ENCODE measurements around the gene PTPRS. TPM values are rescaled to one million over a fixed set of nuclear protein-coding genes. Genes with fewer than 3 reads are reported as not detected.
"Not testable (repeated sequence)": the region's sequence is repeated elsewhere in the genome, so short reads cannot be mapped to it uniquely, and the experiment has no call there.

PTPRS gene
- total RNA-seq, 1 donor from 2014 or later = 10.3 TPM

- TF ChIP-seq, protein P1, sequence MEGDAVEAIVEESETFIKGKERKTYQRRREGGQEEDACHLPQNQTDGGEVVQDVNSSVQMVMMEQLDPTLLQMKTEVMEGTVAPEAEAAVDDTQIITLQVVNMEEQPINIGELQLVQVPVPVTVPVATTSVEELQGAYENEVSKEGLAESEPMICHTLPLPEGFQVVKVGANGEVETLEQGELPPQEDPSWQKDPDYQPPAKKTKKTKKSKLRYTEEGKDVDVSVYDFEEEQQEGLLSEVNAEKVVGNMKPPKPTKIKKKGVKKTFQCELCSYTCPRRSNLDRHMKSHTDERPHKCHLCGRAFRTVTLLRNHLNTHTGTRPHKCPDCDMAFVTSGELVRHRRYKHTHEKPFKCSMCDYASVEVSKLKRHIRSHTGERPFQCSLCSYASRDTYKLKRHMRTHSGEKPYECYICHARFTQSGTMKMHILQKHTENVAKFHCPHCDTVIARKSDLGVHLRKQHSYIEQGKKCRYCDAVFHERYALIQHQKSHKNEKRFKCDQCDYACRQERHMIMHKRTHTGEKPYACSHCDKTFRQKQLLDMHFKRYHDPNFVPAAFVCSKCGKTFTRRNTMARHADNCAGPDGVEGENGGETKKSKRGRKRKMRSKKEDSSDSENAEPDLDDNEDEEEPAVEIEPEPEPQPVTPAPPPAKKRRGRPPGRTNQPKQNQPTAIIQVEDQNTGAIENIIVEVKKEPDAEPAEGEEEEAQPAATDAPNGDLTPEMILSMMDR (IDR thresholded peaks at IDR 0.05; ENCODE audit: insufficient read depth, low read length, severe bottlenecking) = no peak
- Histone ChIP-seq H3K36me3 (ENCODE audit: control insufficient read depth, insufficient read depth, low read length) (no peaks in the 10 kb centered on the region), H3K27me3 (ENCODE audit: control insufficient read depth, insufficient read depth, low read length) (peaks cover 1% of the 10 kb centered on the region), H3K4me3 (ENCODE audit: low read depth, low read length) (no peak overlapping the region)
- DNase-seq (ENCODE audit: low read depth) (no peak), FAIRE-seq (no peak)
Observed at GRCh38 chr19:5330307-5330720, 10.3 kb downstream of the PTPRS start.

DNA sequence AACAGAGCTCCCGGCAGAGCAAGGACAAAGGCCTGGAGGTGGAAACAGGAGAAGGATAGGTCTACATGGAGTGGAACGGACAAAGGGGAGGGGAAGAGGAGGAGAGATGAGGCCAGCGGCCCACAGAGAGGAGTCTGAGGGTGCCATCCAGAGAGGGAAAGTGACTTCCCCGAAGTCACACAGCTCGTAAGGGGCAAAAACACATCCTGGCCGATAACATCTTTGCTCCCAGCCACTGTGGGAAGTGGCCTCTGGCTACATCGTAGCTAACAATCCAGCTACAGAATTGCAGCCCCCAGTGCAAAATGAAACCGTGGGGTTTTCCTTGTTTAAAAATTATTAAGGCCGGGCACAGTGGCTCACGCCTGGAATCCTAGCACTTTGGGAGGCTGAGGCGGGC is 11.5 kb downstream of the PTPRS start:
- no peaks in the 10 kb centered on the region for H3K27me3 ChIP-seq (ENCODE audit: control insufficient read depth, insufficient read depth, low read length)
- H3K36me3 ChIP-seq (ENCODE audit: control insufficient read depth, insufficient read depth, low read length) = no peaks in the 10 kb centered on the region
- FAIRE-seq (peak; percentile 85), DNase-seq (ENCODE audit: low read depth) (no peak)
- no peak overlapping the region for H3K4me3 ChIP-seq (ENCODE audit: low read depth, low read length)
- TF ChIP-seq, protein P1 (IDR thresholded peaks at IDR 0.05; ENCODE audit: insufficient read depth, low read length, severe bottlenecking) = no peak

DNA sequence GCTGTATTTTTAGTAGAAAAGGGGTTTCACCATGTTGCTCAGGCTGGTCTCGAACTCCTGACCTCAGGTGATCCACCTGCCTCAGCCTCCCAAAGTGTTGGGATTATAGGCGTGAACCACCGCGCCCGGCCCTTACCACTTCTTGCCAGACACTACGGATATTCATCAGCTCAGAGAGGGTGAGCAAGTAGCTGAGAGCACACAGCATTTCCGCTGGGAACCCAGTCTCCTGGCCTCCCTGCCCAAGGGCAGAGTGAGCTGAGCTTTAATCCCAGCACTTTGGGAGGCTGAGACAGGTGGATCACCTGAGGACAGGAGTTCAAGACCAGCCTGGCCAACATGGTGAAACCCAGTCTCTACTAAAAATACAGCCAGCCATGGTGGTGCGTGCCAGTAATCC is 12.2 kb downstream of the PTPRS start:
- H3K36me3 ChIP-seq (ENCODE audit: control insufficient read depth, insufficient read depth, low read length); DNase-seq (ENCODE audit: low read depth); FAIRE-seq; H3K27me3 ChIP-seq (ENCODE audit: control insufficient read depth, insufficient read depth, low read length); H3K4me3 ChIP-seq (ENCODE audit: low read depth, low read length): not testable (repeated sequence)

GRCh38 chr19:5326986-5327623 is 13.5 kb downstream of the PTPRS start:
- Histone ChIP-seq H3K36me3 (ENCODE audit: control insufficient read depth, insufficient read depth, low read length) (no peaks in the 10 kb centered on the region), H3K4me3 (ENCODE audit: low read depth, low read length) (no peak overlapping the region), H3K27me3 (ENCODE audit: control insufficient read depth, insufficient read depth, low read length) (no peaks in the 10 kb centered on the region)
- no peak for FAIRE-seq
- TF ChIP-seq, protein P1 (IDR thresholded peaks at IDR 0.05; ENCODE audit: insufficient read depth, low read length, severe bottlenecking) = no peak
- no peak for DNase-seq (ENCODE audit: low read depth)

GRCh38 chr19:5326545-5326944 is 14.1 kb downstream of the PTPRS start:
- DNase-seq (ENCODE audit: low read depth) = no peak
- no peaks in the 10 kb centered on the region for H3K27me3 ChIP-seq (ENCODE audit: control insufficient read depth, insufficient read depth, low read length)
- TF ChIP-seq, protein P1 (IDR thresholded peaks at IDR 0.05; ENCODE audit: insufficient read depth, low read length, severe bottlenecking) = no peak
- H3K36me3 ChIP-seq (ENCODE audit: control insufficient read depth, insufficient read depth, low read length) = no peaks in the 10 kb centered on the region
- no peak for FAIRE-seq
- H3K4me3 ChIP-seq (ENCODE audit: low read depth, low read length) = no peak overlapping the region

DNA sequence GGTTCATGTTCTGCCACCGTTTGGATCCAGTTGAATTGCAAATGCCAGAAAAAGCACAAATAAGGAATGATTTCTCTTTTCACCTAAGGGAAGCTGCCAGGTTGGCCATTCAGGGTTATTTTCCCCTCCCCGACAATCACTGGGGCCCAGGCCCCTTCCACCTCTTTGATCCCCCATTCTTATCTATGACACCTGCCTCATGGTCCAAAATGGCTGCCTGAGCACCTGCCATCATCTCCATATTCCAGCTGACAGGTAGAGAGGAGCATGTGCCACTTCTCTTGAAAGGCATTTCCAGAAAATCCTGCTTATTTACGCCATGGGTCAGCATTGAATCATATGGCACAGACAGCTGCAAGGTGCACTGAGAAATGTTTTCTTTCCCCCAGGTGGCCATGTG is 15.7 kb downstream of the PTPRS start:
- Histone ChIP-seq H3K27me3 (ENCODE audit: control insufficient read depth, insufficient read depth, low read length) (no peaks in the 10 kb centered on the region), H3K4me3 (ENCODE audit: low read depth, low read length) (no peak overlapping the region), H3K36me3 (ENCODE audit: control insufficient read depth, insufficient read depth, low read length) (no peaks in the 10 kb centered on the region)
- DNase-seq (ENCODE audit: low read depth) (no peak), FAIRE-seq (no peak)
- TF ChIP-seq, protein P1 (IDR thresholded peaks at IDR 0.05; ENCODE audit: insufficient read depth, low read length, severe bottlenecking) = no peak
